ENCODE data around the gene FAM13C. TPM values are rescaled to one million over a fixed set of nuclear protein-coding genes. Genes with fewer than 3 reads are reported as not detected.

The FAM13C gene
- total and polyA plus RNA-seq, 2 of the 13 experiments (the other 11 are each of a cell fraction or from before 2014, with no cell fraction given) = 0.07 to 0.26 TPM

DNA sequence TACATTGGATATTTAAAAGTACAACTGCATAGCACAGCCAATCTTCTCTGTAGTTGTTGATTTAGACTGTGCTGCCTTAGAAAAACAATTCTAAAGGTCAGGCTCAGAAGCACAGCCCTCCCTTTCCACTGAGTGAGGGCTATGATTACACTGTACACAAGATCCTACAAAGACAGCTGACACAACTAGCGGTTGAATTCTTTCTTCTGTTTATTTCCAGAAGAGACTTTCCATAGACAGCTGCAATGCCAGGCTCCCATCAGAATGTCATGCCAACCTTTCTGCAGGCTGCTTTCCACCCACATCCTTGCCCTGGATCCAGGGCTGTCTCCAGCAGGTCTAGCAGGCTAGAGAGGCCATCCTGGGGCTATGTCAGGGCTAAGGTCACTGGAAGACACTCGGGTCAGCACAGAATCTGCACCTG lies 39.3 kb downstream of the FAM13C start (continued):
- TF ChIP-seq TEAD3 (CRISPR knock-in tag; optimal IDR thresholded peaks at IDR 0.05; ENCODE audit: borderline replicate concordance) (peak; percentile 39), MTF2 (CRISPR knock-in tag; IDR thresholded peaks at IDR 0.05; ENCODE audit: borderline replicate concordance) (no peak), TBL1XR1 (IDR thresholded peaks at IDR 0.05; ENCODE audit: borderline replicate concordance, low read length, partially characterized antibody) (no peak), ETV6 (CRISPR knock-in tag; conservative IDR thresholded peaks at IDR 0.05) (no peak), NKX3-1 (CRISPR knock-in tag; IDR thresholded peaks at IDR 0.05) (no peak), MBD4 (IDR thresholded peaks at IDR 0.05; ENCODE audit: borderline replicate concordance, low read length) (no peak), YEATS2 (CRISPR knock-in tag; IDR thresholded peaks at IDR 0.05; ENCODE audit: borderline replicate concordance) (no peak), ZNF17 (CRISPR knock-in tag; IDR thresholded peaks at IDR 0.05) (no peak), KDM2A (CRISPR knock-in tag; IDR thresholded peaks at IDR 0.05; ENCODE audit: borderline replicate concordance, low read depth) (no peak), POGZ (CRISPR knock-in tag; IDR thresholded peaks at IDR 0.05) (no peak), GATAD2A (CRISPR knock-in tag; IDR thresholded peaks at IDR 0.05) (peak; percentile 66), HIVEP1 (CRISPR knock-in tag; IDR thresholded peaks at IDR 0.05) (no peak), ZNF121 (CRISPR knock-in tag; IDR thresholded peaks at IDR 0.05) (no peak), BORCS8-MEF2B (CRISPR knock-in tag; IDR thresholded peaks at IDR 0.05) (no peak), HDAC1 (CRISPR knock-in tag; IDR thresholded peaks at IDR 0.05) (0 out of 2 replicates have a peak, but pooled peaks have one; percentile 33), BHLHE40 (IDR thresholded peaks at IDR 0.05; ENCODE audit: low read length) (no peak), HNRNPUL1 (IDR thresholded peaks at IDR 0.05; ENCODE audit: low read depth, low read length) (no peak), EHMT2 (IDR thresholded peaks at IDR 0.05; ENCODE audit: borderline replicate concordance, low read depth, low read length) (peak; percentile 54; the same call in 1 of the 2 replicates)
- TF ChIP-seq, protein P1, sequence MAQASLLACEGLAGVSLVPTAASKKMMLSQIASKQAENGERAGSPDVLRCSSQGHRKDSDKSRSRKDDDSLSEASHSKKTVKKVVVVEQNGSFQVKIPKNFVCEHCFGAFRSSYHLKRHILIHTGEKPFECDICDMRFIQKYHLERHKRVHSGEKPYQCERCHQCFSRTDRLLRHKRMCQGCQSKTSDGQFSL (CRISPR knock-in tag; IDR thresholded peaks at IDR 0.05) = no peak
- TF ChIP-seq, protein P2, sequence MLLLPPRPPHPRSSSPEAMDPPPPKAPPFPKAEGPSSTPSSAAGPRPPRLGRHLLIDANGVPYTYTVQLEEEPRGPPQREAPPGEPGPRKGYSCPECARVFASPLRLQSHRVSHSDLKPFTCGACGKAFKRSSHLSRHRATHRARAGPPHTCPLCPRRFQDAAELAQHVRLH (CRISPR knock-in tag; IDR thresholded peaks at IDR 0.05; ENCODE audit: borderline replicate concordance, low read depth) = no peak
- TF ChIP-seq, protein P3, sequence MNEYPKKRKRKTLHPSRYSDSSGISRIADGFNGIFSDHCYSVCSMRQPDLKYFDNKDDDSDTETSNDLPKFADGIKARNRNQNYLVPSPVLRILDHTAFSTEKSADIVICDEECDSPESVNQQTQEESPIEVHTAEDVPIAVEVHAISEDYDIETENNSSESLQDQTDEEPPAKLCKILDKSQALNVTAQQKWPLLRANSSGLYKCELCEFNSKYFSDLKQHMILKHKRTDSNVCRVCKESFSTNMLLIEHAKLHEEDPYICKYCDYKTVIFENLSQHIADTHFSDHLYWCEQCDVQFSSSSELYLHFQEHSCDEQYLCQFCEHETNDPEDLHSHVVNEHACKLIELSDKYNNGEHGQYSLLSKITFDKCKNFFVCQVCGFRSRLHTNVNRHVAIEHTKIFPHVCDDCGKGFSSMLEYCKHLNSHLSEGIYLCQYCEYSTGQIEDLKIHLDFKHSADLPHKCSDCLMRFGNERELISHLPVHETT (CRISPR knock-in tag; conservative IDR thresholded peaks at IDR 0.05) = no peak
- TF ChIP-seq, protein P4, sequence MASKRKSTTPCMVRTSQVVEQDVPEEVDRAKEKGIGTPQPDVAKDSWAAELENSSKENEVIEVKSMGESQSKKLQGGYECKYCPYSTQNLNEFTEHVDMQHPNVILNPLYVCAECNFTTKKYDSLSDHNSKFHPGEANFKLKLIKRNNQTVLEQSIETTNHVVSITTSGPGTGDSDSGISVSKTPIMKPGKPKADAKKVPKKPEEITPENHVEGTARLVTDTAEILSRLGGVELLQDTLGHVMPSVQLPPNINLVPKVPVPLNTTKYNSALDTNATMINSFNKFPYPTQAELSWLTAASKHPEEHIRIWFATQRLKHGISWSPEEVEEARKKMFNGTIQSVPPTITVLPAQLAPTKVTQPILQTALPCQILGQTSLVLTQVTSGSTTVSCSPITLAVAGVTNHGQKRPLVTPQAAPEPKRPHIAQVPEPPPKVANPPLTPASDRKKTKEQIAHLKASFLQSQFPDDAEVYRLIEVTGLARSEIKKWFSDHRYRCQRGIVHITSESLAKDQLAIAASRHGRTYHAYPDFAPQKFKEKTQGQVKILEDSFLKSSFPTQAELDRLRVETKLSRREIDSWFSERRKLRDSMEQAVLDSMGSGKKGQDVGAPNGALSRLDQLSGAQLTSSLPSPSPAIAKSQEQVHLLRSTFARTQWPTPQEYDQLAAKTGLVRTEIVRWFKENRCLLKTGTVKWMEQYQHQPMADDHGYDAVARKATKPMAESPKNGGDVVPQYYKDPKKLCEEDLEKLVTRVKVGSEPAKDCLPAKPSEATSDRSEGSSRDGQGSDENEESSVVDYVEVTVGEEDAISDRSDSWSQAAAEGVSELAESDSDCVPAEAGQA (IDR thresholded peaks at IDR 0.05; ENCODE audit: low read depth) = no peak
- TF ChIP-seq, protein P4 (CRISPR knock-in tag; IDR thresholded peaks at IDR 0.05; ENCODE audit: borderline replicate concordance) = no peak
- TF ChIP-seq, protein P5, sequence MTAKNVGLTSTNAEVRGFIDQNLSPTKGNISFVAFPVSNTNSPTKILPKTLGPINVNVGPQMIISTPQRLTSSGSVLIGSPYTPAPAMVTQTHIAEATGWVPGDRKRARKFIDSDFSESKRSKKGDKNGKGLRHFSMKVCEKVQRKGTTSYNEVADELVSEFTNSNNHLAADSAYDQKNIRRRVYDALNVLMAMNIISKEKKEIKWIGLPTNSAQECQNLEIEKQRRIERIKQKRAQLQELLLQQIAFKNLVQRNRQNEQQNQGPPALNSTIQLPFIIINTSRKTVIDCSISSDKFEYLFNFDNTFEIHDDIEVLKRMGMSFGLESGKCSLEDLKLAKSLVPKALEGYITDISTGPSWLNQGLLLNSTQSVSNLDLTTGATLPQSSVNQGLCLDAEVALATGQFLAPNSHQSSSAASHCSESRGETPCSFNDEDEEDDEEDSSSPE (CRISPR knock-in tag; IDR thresholded peaks at IDR 0.05) = no peak

All from HepG2 (cell line).